IMR-90 (cell line): ENCODE data around the gene KLK8. TPM values are rescaled to one million over a fixed set of nuclear protein-coding genes. Genes with fewer than 3 reads are reported as not detected.

Experiments used
- ATAC-seq: fragments of 200-7000 bp; cut with Tn5 transposase; 2 replicates; pipeline ENCODE4 v1.9.1; 2020; ENCODE audit warnings: low read depth, mild to moderate bottlenecking, moderate library complexity
- BruUV-seq: library from RNA; stranded (reverse); fragments of 400-500 nt; replicated peaks from 2 replicates; lab custom pipeline; 2021; lab: Mats Ljungman, UMichigan
- CTCF ChIA-PET: fragments of 300-600 bp; formaldehyde crosslinking; extraction: SDS; loops from one replicate; lab custom pipeline; 2021; ENCODE audit warnings: antibody characterized with exemption; lab: Yijun Ruan, JAX
- POLR2A ChIA-PET: fragments of 300-600 bp; sonication (Branson Sonifier 250); formaldehyde crosslinking; loops from one replicate; lab custom pipeline; 2022; ENCODE audit warnings: antibody characterized with exemption; ENCODE audit not compliant: unreplicated experiment; lab: Charles Lee
- DNase-seq: peaks from one replicate; pipeline ENCODE4 v3.0.0; 2013
- H2AFZ ChIP-seq: replicated peaks from 2 replicates; pipeline ENCODE3; 2013; ENCODE audit warnings: low read length, mild to moderate bottlenecking; ENCODE audit not compliant: poor library complexity
- H2AK5ac ChIP-seq: 2 replicates; pipeline ENCODE4 v1.6.1; 2013; ENCODE audit warnings: low read depth, low read length, inconsistent platforms
- H2AK9ac ChIP-seq: replicated peaks from 2 replicates; pipeline ENCODE3; 2013; ENCODE audit warnings: mild to moderate bottlenecking, low read depth, low read length, moderate library complexity; ENCODE audit not compliant: poor library complexity
- H2BK120ac ChIP-seq: 2 replicates; pipeline ENCODE4 v1.6.1; 2013; ENCODE audit warnings: low read depth, low read length, inconsistent platforms
- H2BK15ac ChIP-seq: 3 replicates; pipeline ENCODE4 v1.6.1; 2013; ENCODE audit warnings: low read depth, low read length, inconsistent platforms
- H2BK20ac ChIP-seq: 2 replicates; pipeline ENCODE4 v1.6.1; 2013; ENCODE audit warnings: low read depth, mild to moderate bottlenecking, inconsistent platforms, low read length, moderate library complexity
- H2BK5ac ChIP-seq: 2 replicates; pipeline ENCODE4 v1.6.1; 2013; ENCODE audit warnings: mild to moderate bottlenecking, low read depth, low read length, inconsistent platforms; ENCODE audit not compliant: poor library complexity, severe bottlenecking
- H3K14ac ChIP-seq: replicated peaks from 2 replicates; pipeline ENCODE4 v1.6.1; 2013; ENCODE audit warnings: low read depth, low read length, inconsistent platforms
- H3K18ac ChIP-seq: 2 replicates; pipeline ENCODE4 v1.6.1; 2013; ENCODE audit warnings: low read depth, low read length, control low read depth
- H3K23ac ChIP-seq: 2 replicates; pipeline ENCODE4 v1.6.1; 2013; ENCODE audit warnings: low read depth, low read length, inconsistent platforms
- H3K27ac ChIP-seq: 2 replicates; pipeline ENCODE4 v1.5.1; 2013; ENCODE audit warnings: mild to moderate bottlenecking, control low read depth, low read length; ENCODE audit not compliant: insufficient read depth
- H3K27me3 ChIP-seq: 2 replicates; pipeline ENCODE4 v1.6.1; 2013; ENCODE audit warnings: low read length; ENCODE audit not compliant: control insufficient read depth, insufficient read depth
- H3K36me3 ChIP-seq: 2 replicates; pipeline ENCODE4 v1.6.1; 2013; ENCODE audit warnings: low read length, mixed read lengths; ENCODE audit not compliant: control insufficient read depth, insufficient read depth
- H3K4ac ChIP-seq: 2 replicates; pipeline ENCODE4 v1.6.1; 2013; ENCODE audit warnings: low read depth, low read length, inconsistent platforms
- H3K4me1 ChIP-seq: 2 replicates; pipeline ENCODE4 v1.6.1; 2013; ENCODE audit warnings: low read length, mixed read lengths; ENCODE audit not compliant: control insufficient read depth, insufficient read depth
- H3K4me2 ChIP-seq: 2 replicates; pipeline ENCODE4 v1.6.1; 2013; ENCODE audit warnings: low read depth, mild to moderate bottlenecking, control low read depth, low read length, moderate library complexity
- H3K4me3 ChIP-seq: 2 replicates; pipeline ENCODE4 v1.5.1; 2013; ENCODE audit warnings: low read depth, mild to moderate bottlenecking, control low read depth, low read length, moderate library complexity; ENCODE audit not compliant: insufficient read depth
- H3K56ac ChIP-seq: 2 replicates; pipeline ENCODE4 v1.6.1; 2013; ENCODE audit warnings: low read length, inconsistent platforms; ENCODE audit not compliant: insufficient read depth; ENCODE audit errors: extremely low read depth
- H3K79me1 ChIP-seq, 2 experiments: 2 replicates each; pipeline ENCODE4 v1.6.1; 2013; ENCODE audit warnings: low read length in 2 of 2, inconsistent platforms in 1 of 2, low read depth in 1 of 2
- H3K9ac ChIP-seq: 2 replicates; pipeline ENCODE4 v1.6.1; 2013; ENCODE audit warnings: low read depth, low read length, control low read depth
- H3K9me1 ChIP-seq: 2 replicates; pipeline ENCODE4 v1.6.1; 2013; ENCODE audit warnings: low read length, inconsistent platforms; ENCODE audit not compliant: insufficient read depth
- H3K9me3 ChIP-seq: 2 replicates; pipeline ENCODE4 v1.6.1; 2013; ENCODE audit warnings: low read length; ENCODE audit not compliant: control insufficient read depth, insufficient read depth
- H4K20me1 ChIP-seq: 2 replicates; pipeline ENCODE4 v1.6.1; 2013; ENCODE audit warnings: low read length, inconsistent platforms; ENCODE audit not compliant: insufficient read depth
- H4K5ac ChIP-seq: 2 replicates; pipeline ENCODE4 v1.6.1; 2013; ENCODE audit warnings: mild to moderate bottlenecking, low read depth, low read length, control low read depth
- H4K8ac ChIP-seq, 2 experiments: 2 replicates each; pipeline ENCODE4 v1.6.1; 2013; ENCODE audit warnings: low read depth in 2 of 2, low read length in 2 of 2, control low read depth in 1 of 2, inconsistent platforms in 1 of 2
- H4K91ac ChIP-seq: 2 replicates; pipeline ENCODE4 v1.6.1; 2013; ENCODE audit warnings: low read depth, low read length, inconsistent platforms; ENCODE audit not compliant: insufficient read depth
- BHLHE40 ChIP-seq: fragments of 150-350 bp; IDR thresholded peaks from 2 replicates; pipeline ENCODE4 v1.6.1; 2016; ENCODE audit warnings: mild to moderate bottlenecking, low read depth, low read length
- CEBPB ChIP-seq: IDR thresholded peaks from 2 replicates; pipeline ENCODE4 v1.6.1; 2012; ENCODE audit warnings: low read depth, low read length, improper control_type of control experiment
- CHD1 ChIP-seq: IDR thresholded peaks from 2 replicates; pipeline ENCODE4 v1.6.1; 2012; ENCODE audit warnings: low read depth, low read length, improper control_type of control experiment
- CTCF ChIP-seq: conservative IDR thresholded peaks from 2 replicates; pipeline ENCODE4 v1.5.1; 2012; ENCODE audit warnings: mild to moderate bottlenecking, low read depth, low read length, improper control_type of control experiment
- MAZ ChIP-seq: IDR thresholded peaks from 2 replicates; pipeline ENCODE4 v1.6.1; 2012; ENCODE audit warnings: low read depth, mild to moderate bottlenecking, low read length, improper control_type of control experiment, moderate library complexity, borderline replicate concordance
- POLR2A ChIP-seq: IDR thresholded peaks from 2 replicates; pipeline ENCODE4 v1.6.1; 2012; ENCODE audit warnings: mild to moderate bottlenecking, low read depth, low read length
- RAD21 ChIP-seq: IDR thresholded peaks from 2 replicates; pipeline ENCODE4 v1.6.1; 2012; ENCODE audit warnings: low read length, improper control_type of control experiment
- RFX5 ChIP-seq: IDR thresholded peaks from 2 replicates; pipeline ENCODE4 v1.8.0; 2012; ENCODE audit warnings: low read depth, mild to moderate bottlenecking, low read length, moderate library complexity
- SMC3 ChIP-seq: fragments of 150-350 bp; IDR thresholded peaks from 2 replicates; pipeline ENCODE4 v1.6.1; 2016; ENCODE audit warnings: low read depth, mild to moderate bottlenecking, antibody characterized with exemption, low read length, moderate library complexity
- WGBS, 2 experiments: methylation state at CpG; one replicate each; pipeline versions ENCODE4 v1.1.5 to v1.1.7; 2013; ENCODE audit warnings: missing lambda C conversion rate in 2 of 2; ENCODE audit not compliant: insufficient read length in 1 of 2; ENCODE audit errors: extremely low coverage in 2 of 2; 5-methylcytosine and 5-hydroxymethylcytosine counted together
- dilution Hi-C: fragments of 300-500 bp; cut with HindIII; formaldehyde crosslinking; loops from one replicate; pipeline ENCODE4 v1.14.3; 2018; ENCODE audit warnings: low sequenced_read_pairs; ENCODE audit not compliant: unreplicated experiment
- in situ Hi-C: fragments of 300-500 bp; cut with MboI; formaldehyde crosslinking; loops from 3 replicates; pipeline ENCODE4 v1.14.3; 2019; ENCODE audit warnings: low sequenced_read_pairs, inconsistent platforms, mixed read lengths
- intact Hi-C: fragments of 100-400 bp; cut with micrococcal nuclease; formaldehyde crosslinking; loops from 2 replicates; pipeline ENCODE4 v1.10.0; 2022
- polyA plus RNA-seq, 3 experiments: library from polyadenylated mRNA; depleted of rRNA; stranded (reverse); fragments of >200 nt; gene quantifications; 2 replicates each; pipeline ENCODE4 v1.2.3, GENCODE V29; 2012; ENCODE audit warnings: low replicate concordance in 1 of 3
- total RNA-seq: library from RNA; depleted of rRNA; stranded (reverse); fragments of >200 nt; gene quantifications from 2 replicates; pipeline ENCODE4 v1.2.3, GENCODE V29; 2012

KLK8 gene
- total and polyA plus RNA-seq, 2 of the 4 experiments (the other 2 are of a cell fraction), result not detected

DNA sequence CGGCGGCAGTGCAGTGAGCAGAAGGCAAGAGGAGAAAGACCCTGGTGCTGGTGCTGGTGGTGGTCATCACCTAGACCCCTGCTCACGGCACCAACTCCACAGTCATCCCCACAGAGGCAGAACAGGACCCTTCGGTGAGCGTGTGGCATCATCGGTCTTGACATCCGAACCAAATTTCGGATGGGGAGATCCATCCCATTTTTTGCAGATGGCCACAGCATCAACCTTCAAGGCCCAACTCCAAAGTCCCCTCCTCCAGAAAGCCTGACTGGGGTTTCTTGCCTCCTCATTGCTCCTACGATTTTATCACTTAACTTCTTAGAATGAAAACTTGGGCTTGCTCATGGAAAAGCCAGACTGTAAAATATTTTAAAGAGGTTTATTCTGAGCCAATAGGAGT lies 42.1 kb upstream of the KLK8 start:
- DNase-seq (no peak), ATAC-seq (no peak)
- no TSS peak for BruUV-seq
- ChIA-PET POLR2A (no interaction called here), CTCF (no interaction called here)
- H3K27me3 ChIP-seq, result no peaks in the 10 kb centered on the region
- H3K56ac ChIP-seq, result no peak overlapping the region
- no peak overlapping the region for H3K23ac ChIP-seq
- no peak overlapping the region for H3K27ac ChIP-seq
- no CpG with 5 or more reads among the region's 9 CpGs for WGBS, 2 experiments
- no peak overlapping the region for H2BK20ac ChIP-seq
- H3K9me1 ChIP-seq, result no peaks in the 10 kb centered on the region
- intact Hi-C loops, result no loop called here
- no peak overlapping the region for H2BK15ac ChIP-seq
- H3K9me3 ChIP-seq, result no peaks in the 10 kb centered on the region
- H2BK120ac ChIP-seq, result no peak overlapping the region
- H2AK9ac ChIP-seq, result no peak overlapping the region
- no peak overlapping the region for H3K4ac ChIP-seq
- H3K4me3 ChIP-seq, result no peak overlapping the region
- H4K91ac ChIP-seq, result no peak overlapping the region
- H2AK5ac ChIP-seq, result no peak overlapping the region
- no peak overlapping the region for H2BK5ac ChIP-seq
- H3K14ac ChIP-seq, result no peak overlapping the region
- TF ChIP-seq RFX5 (no peak), SMC3 (no peak), POLR2A (no peak), BHLHE40 (no peak), CTCF (no peak), CEBPB (no peak), CHD1 (no peak), MAZ (no peak), RAD21 (no peak)
- no peaks in the 10 kb centered on the region for H4K20me1 ChIP-seq
- no peak overlapping the region for H3K9ac ChIP-seq
- no peaks in the 10 kb centered on the region for H3K79me1 ChIP-seq
- no peak overlapping the region for H4K5ac ChIP-seq
- in situ Hi-C loops, result no loop called here
- H3K18ac ChIP-seq, result no peak overlapping the region
- H3K4me1 ChIP-seq, result no peaks in the 10 kb centered on the region
- H2AFZ ChIP-seq, result no peak overlapping the region
- no peaks in the 10 kb centered on the region for H3K36me3 ChIP-seq
- no peak overlapping the region for H3K4me2 ChIP-seq
- no peak overlapping the region for H4K8ac ChIP-seq
- dilution Hi-C loops, result no loop called here
